H9 (cell line): ENCODE data around the gene HHLA2. TPM values are rescaled to one million over a fixed set of nuclear protein-coding genes. Genes with fewer than 3 reads are reported as not detected.

Source experiments
- DNase-seq: peaks from one replicate; pipeline ENCODE4 v3.0.0-alpha.2; 2017
- H2AFZ ChIP-seq: one replicate; pipeline ENCODE4 v1.6.1; 2013; ENCODE audit warnings: mild to moderate bottlenecking, low read length, control low read depth, moderate library complexity
- H2AK5ac ChIP-seq: 2 replicates; pipeline ENCODE4 v1.6.1; 2013; ENCODE audit warnings: low read length, control low read depth, mixed read lengths; ENCODE audit not compliant: insufficient read length
- H2BK120ac ChIP-seq: one replicate; pipeline ENCODE4 v1.6.1; 2013; ENCODE audit warnings: low read depth, mild to moderate bottlenecking, low read length, control low read depth, inconsistent platforms; ENCODE audit not compliant: poor library complexity, severe bottlenecking
- H2BK12ac ChIP-seq: 2 replicates; pipeline ENCODE4 v1.6.1; 2013; ENCODE audit warnings: low read length, control low read depth, mixed read lengths, low read depth; ENCODE audit not compliant: insufficient read length
- H2BK15ac ChIP-seq: 2 replicates; pipeline ENCODE4 v1.6.1; 2013; ENCODE audit warnings: low read depth, low read length, control low read depth
- H2BK20ac ChIP-seq: one replicate; pipeline ENCODE4 v1.6.1; 2013; ENCODE audit warnings: low read depth, mild to moderate bottlenecking, low read length, control low read depth, inconsistent platforms; ENCODE audit not compliant: poor library complexity, severe bottlenecking
- H2BK5ac ChIP-seq: 2 replicates; pipeline ENCODE4 v1.6.1; 2013; ENCODE audit warnings: low read length, control low read depth, mixed read lengths; ENCODE audit not compliant: insufficient read length
- H3K14ac ChIP-seq: 2 replicates; pipeline ENCODE4 v1.6.1; 2013; ENCODE audit warnings: low read length, control low read depth; ENCODE audit not compliant: insufficient read depth
- H3K18ac ChIP-seq: 2 replicates; pipeline ENCODE4 v1.6.1; 2013; ENCODE audit warnings: low read depth, mild to moderate bottlenecking, mixed read lengths, low read length, control low read depth; ENCODE audit not compliant: insufficient read length
- H3K23ac ChIP-seq: 2 replicates; pipeline ENCODE4 v1.6.1; 2013; ENCODE audit warnings: low read length, control low read depth, mixed read lengths, low read depth; ENCODE audit not compliant: insufficient read length
- H3K23me2 ChIP-seq: 2 replicates; pipeline ENCODE4 v1.6.1; 2013; ENCODE audit warnings: low read depth, mild to moderate bottlenecking, mixed read lengths, low read length, control low read depth; ENCODE audit not compliant: insufficient read length, poor library complexity, severe bottlenecking
- H3K27ac ChIP-seq: 2 replicates; pipeline ENCODE4 v1.5.1; 2013; ENCODE audit warnings: low read length, control low read depth, mixed read lengths, low read depth; ENCODE audit not compliant: insufficient read length
- H3K27me3 ChIP-seq: 2 replicates; pipeline ENCODE4 v1.6.1; 2013; ENCODE audit warnings: low read length, control low read depth, inconsistent platforms; ENCODE audit not compliant: insufficient read depth
- H3K4ac ChIP-seq: 2 replicates; pipeline ENCODE4 v1.6.1; 2013; ENCODE audit warnings: low read depth, mild to moderate bottlenecking, control low read depth, inconsistent platforms, low read length, moderate library complexity
- H3K4me1 ChIP-seq: 2 replicates; pipeline ENCODE4 v1.6.1; 2013; ENCODE audit warnings: low read length, control low read depth, inconsistent platforms; ENCODE audit not compliant: insufficient read depth
- H3K4me2 ChIP-seq: 2 replicates; pipeline ENCODE4 v1.6.1; 2013; ENCODE audit warnings: low read length, control low read depth, mixed read lengths; ENCODE audit not compliant: insufficient read length, insufficient read depth
- H3K56ac ChIP-seq: 2 replicates; pipeline ENCODE4 v1.6.1; 2013; ENCODE audit warnings: low read depth, mild to moderate bottlenecking, mixed read lengths, low read length, control low read depth; ENCODE audit not compliant: insufficient read length
- H3K79me1 ChIP-seq: 2 replicates; pipeline ENCODE4 v1.6.1; 2013; ENCODE audit warnings: low read depth, mild to moderate bottlenecking, moderate library complexity, low read length, control low read depth, inconsistent platforms; ENCODE audit not compliant: insufficient read depth, poor library complexity, severe bottlenecking
- H3K79me2 ChIP-seq: 2 replicates; pipeline ENCODE4 v1.6.1; 2013; ENCODE audit warnings: low read length, control low read depth, inconsistent platforms; ENCODE audit not compliant: insufficient read depth
- H3K9ac ChIP-seq: 2 replicates; pipeline ENCODE4 v1.6.1; 2013; ENCODE audit warnings: low read length, control low read depth, mixed read lengths; ENCODE audit not compliant: insufficient read length; ENCODE audit errors: extremely low read depth
- H3K9me3 ChIP-seq: one replicate; pipeline ENCODE4 v1.6.1; 2013; ENCODE audit warnings: low read depth, low read length, inconsistent platforms; ENCODE audit not compliant: control insufficient read depth
- H3T11ph ChIP-seq: one replicate; pipeline ENCODE4 v1.6.1; 2013; ENCODE audit warnings: mild to moderate bottlenecking, low read length, control low read depth, inconsistent platforms
- H4K20me1 ChIP-seq: one replicate; pipeline ENCODE4 v1.6.1; 2013; ENCODE audit not compliant: control insufficient read depth, insufficient read length, insufficient read depth
- H4K5ac ChIP-seq: 2 replicates; pipeline ENCODE4 v1.6.1; 2013; ENCODE audit warnings: low read depth, mild to moderate bottlenecking, mixed read lengths, low read length, control low read depth; ENCODE audit not compliant: insufficient read length
- H4K8ac ChIP-seq: replicated peaks from 2 replicates; pipeline ENCODE4 v1.6.1; 2013; ENCODE audit warnings: low read length, control low read depth, mixed read lengths, low read depth; ENCODE audit not compliant: insufficient read length
- H4K91ac ChIP-seq: 2 replicates; pipeline ENCODE4 v1.6.1; 2013; ENCODE audit warnings: low read depth, mild to moderate bottlenecking, moderate library complexity, mixed read lengths, low read length, control low read depth; ENCODE audit not compliant: insufficient read length
- H3K27ac Mint-ChIP-seq, 3 experiments: 2 replicates in 2 of 3; 3 replicates in 1 of 3; pipeline ENCODE4 v1.8.0; 2020 to 2021; ENCODE audit warnings: mixed read lengths in 3 of 3, mild to moderate bottlenecking in 1 of 3, moderate library complexity in 1 of 3
- H3K27me3 Mint-ChIP-seq: 2 replicates; pipeline ENCODE4 v1.8.0; 2021; ENCODE audit warnings: low read depth, mild to moderate bottlenecking, moderate library complexity, mixed read lengths
- H3K36me3 Mint-ChIP-seq, 3 experiments: 2 replicates in 2 of 3; 3 replicates in 1 of 3; pipeline ENCODE4 v1.8.0; 2020 to 2021; ENCODE audit warnings: low read depth in 3 of 3, mixed read lengths in 3 of 3; ENCODE audit not compliant: insufficient read depth in 1 of 3
- H3K4me1 Mint-ChIP-seq, 2 experiments: 2 replicates each; pipeline ENCODE4 v1.8.0; 2020; ENCODE audit warnings: mixed read lengths in 2 of 2
- H3K4me3 Mint-ChIP-seq, 2 experiments: 2 replicates in 1 of 2; 3 replicates in 1 of 2; pipeline ENCODE4 v1.8.0; 2020 to 2021; ENCODE audit warnings: mild to moderate bottlenecking in 2 of 2, mixed read lengths in 2 of 2, moderate library complexity in 1 of 2
- H3K9me3 Mint-ChIP-seq, 2 experiments: 2 replicates in 1 of 2; 3 replicates in 1 of 2; pipeline ENCODE4 v1.8.0; 2020; ENCODE audit warnings: mild to moderate bottlenecking in 2 of 2, mixed read lengths in 2 of 2, moderate library complexity in 1 of 2
- CTCF ChIP-seq: fragments of 200-600 bp; sonication (generic); conservative IDR thresholded peaks from 3 replicates; pipeline ENCODE4 v1.8.0; 2021; ENCODE audit warnings: antibody characterized with exemption, mild to moderate bottlenecking
- WGBS: extraction: QIAGEN DNeasy Blood & Tissue Kit; methylation state at CpG from one replicate; pipeline ENCODE4 v1.1.7; 2013; ENCODE audit warnings: missing lambda C conversion rate, low lambda C conversion rate, mixed read lengths; ENCODE audit not compliant: insufficient read length; ENCODE audit errors: extremely low coverage; 5-methylcytosine and 5-hydroxymethylcytosine counted together
- total RNA-seq: library from RNA; stranded (reverse); gene quantifications from 2 replicates; pipeline ENCODE4 v1.2.1, GENCODE V29; 2021

Gene HHLA2
- total RNA-seq, 1 experiment from 2014 or later, result not detected

- H3K27ac ChIP-seq, result no peak overlapping the region
- H2AK5ac ChIP-seq, result no peak overlapping the region
- H3K79me1 ChIP-seq, result no peaks in the 10 kb centered on the region
- no peak overlapping the region for H2BK120ac ChIP-seq
- Mint-ChIP-seq H3K27me3 (no peaks in the 10 kb centered on the region), H3K4me1 (no peaks in the 10 kb centered on the region), H3K36me3 (no peaks in the 10 kb centered on the region; a peak in 1 of 7 replicates), H3K4me3 (no peak overlapping the region), H3K27ac (no peak overlapping the region; a peak in 1 of 7 replicates), H3K9me3 (no peaks in the 10 kb centered on the region; a peak in 2 of 5 replicates)
- no peak overlapping the region for H2BK5ac ChIP-seq
- H3K4me1 ChIP-seq, result no peaks in the 10 kb centered on the region
- no peak overlapping the region for H2BK12ac ChIP-seq
- no CpG with 5 or more reads among the region's 3 CpGs for WGBS
- H3K4me2 ChIP-seq, result no peak overlapping the region
- H3K14ac ChIP-seq, result no peak overlapping the region
- no peak for DNase-seq
- H3K23ac ChIP-seq, result no peak overlapping the region
- no peaks in the 10 kb centered on the region for H4K20me1 ChIP-seq
- H4K91ac ChIP-seq, result no peak overlapping the region
- H3K79me2 ChIP-seq, result no peaks in the 10 kb centered on the region
- H4K8ac ChIP-seq, result no peak overlapping the region
- H3K18ac ChIP-seq, result no peak overlapping the region
- no peak overlapping the region for H3K56ac ChIP-seq
- no peak overlapping the region for H3K9ac ChIP-seq
- H2AFZ ChIP-seq, result no peak overlapping the region
- no peak overlapping the region for H3K4ac ChIP-seq
- H3K27me3 ChIP-seq, result no peaks in the 10 kb centered on the region
- H3K9me3 ChIP-seq, result no peaks in the 10 kb centered on the region
- H2BK15ac ChIP-seq, result no peak overlapping the region
- H3K23me2 ChIP-seq, result no peaks in the 10 kb centered on the region
- no peak overlapping the region for H4K5ac ChIP-seq
- no peak overlapping the region for H2BK20ac ChIP-seq
- TF ChIP-seq CTCF, result no peak
- H3T11ph ChIP-seq, result no peak overlapping the region
Observed at GRCh38 chr3:108415661-108416060, 119.3 kb downstream of the HHLA2 start.
